ENCODE results near the gene EFNA3. TPM values are rescaled to one million over a fixed set of nuclear protein-coding genes. Genes with fewer than 3 reads are reported as not detected.

EFNA3 gene
- total RNA-seq, 1 experiment from 2014 or later = 20.4 TPM

- Histone ChIP-seq H3K79me2 (ENCODE audit: insufficient read depth, low read length) (no peaks in the 10 kb centered on the region; the same call in 1 of the 2 replicates), H3K9me2 (ENCODE audit: insufficient read depth) (no peaks in the 10 kb centered on the region), H3K36me3 (ENCODE audit: control insufficient read depth in 1 of 2, insufficient read depth in 2 of 2, low read length in 2 of 2) (no peaks in the 10 kb centered on the region), H3K27ac (ENCODE audit: low read depth, low read length) (peak overlapping the region; percentile 31; the same call in 1 of the 2 replicates), H3K4me2 (ENCODE audit: low read length) (peak overlapping the region; percentile 99), H4K20me1 (ENCODE audit: insufficient read depth) (no peaks in the 10 kb centered on the region), H3K9ac (ENCODE audit: low read length) (peak overlapping the region; percentile 81), H3K9me3 (ENCODE audit: control insufficient read depth in 1 of 2, insufficient read depth in 1 of 2, low read depth in 1 of 2, low read length in 2 of 2) (no peaks in the 10 kb centered on the region), H2AFZ (ENCODE audit: low read depth, low read length, poor library complexity, severe bottlenecking) (peak overlapping the region; percentile 45), H3K27me3 (ENCODE audit: insufficient read depth, low read length) (no peaks in the 10 kb centered on the region), H3K4me3 (replicated peaks in 1 of 2; ENCODE audit: low read depth in 1 of 2, low read length in 2 of 2) (peak overlapping the region; percentile 73 to 90), H3K4me1 (ENCODE audit: control insufficient read depth in 1 of 2, insufficient read depth in 2 of 2, low read length in 2 of 2) (peaks cover 28 to 58% of the 10 kb centered on the region in 2 experiments)
- BruUV-seq (replicated peaks) = no TSS peak
- TF ChIP-seq ZFX (IDR thresholded peaks at IDR 0.05) (0 out of 2 replicates have a peak, but pooled peaks have one; percentile 24), ELF1 (IDR thresholded peaks at IDR 0.05; ENCODE audit: borderline replicate concordance, low read depth) (no peak), JUND (IDR thresholded peaks at IDR 0.05) (no peak), FOSL1 (IDR thresholded peaks at IDR 0.05; ENCODE audit: low read depth) (no peak), EGR1 (IDR thresholded peaks at IDR 0.05; ENCODE audit: low read depth) (no peak), ZNF274 (IDR thresholded peaks at IDR 0.05; ENCODE audit: low read depth, low read length) (no peak)
- intact Hi-C loops (cut with micrococcal nuclease) = no loop called here
- peak; percentile 23 for ATAC-seq
- POLR2A ChIA-PET = interaction anchor here (0.7 to 1.1 kb wide), 2 partner anchors 11 to 61 kb away, joined by 3 read pairs; partner anchors contain the start of gene DPM3
- RAD21 ChIA-PET (ENCODE audit: low non-redundant PET in 1 of 2, low total read pairs in 2 of 2, uncharacterized antibody in 2 of 2, unreplicated experiment in 2 of 2) = interaction anchor here (0.7 to 1.5 kb wide), 2 partner anchors 15 to 350 kb away, joined by 3 to 4 read pairs; partner anchors contain the start of gene EFNA4 (in 1 of the 2)
- no peak for DNase-seq (ENCODE audit: low read depth, low spot score)
- CTCF ChIA-PET = interaction anchor here (0.8 to 1.8 kb wide), 7 partner anchors 12 to 94 kb away, joined by 3 to 8 read pairs (median 3); partner anchors contain the start of genes EFNA4 and KRTCAP2
Measured at GRCh38 chr1:155079210-155079486, 511 bp downstream of the EFNA3 start.

GRCh38 chr1:155079487-155080311 lies 1.1 kb downstream of the EFNA3 start:
- Histone ChIP-seq H3K4me2 (ENCODE audit: low read length) (peak overlapping the region; percentile 99), H3K27ac (ENCODE audit: low read depth, low read length) (peak overlapping the region; percentile 31; the same call in 1 of the 2 replicates), H2AFZ (ENCODE audit: low read depth, low read length, poor library complexity, severe bottlenecking) (no peak overlapping the region), H3K4me3 (replicated peaks in 1 of 2; ENCODE audit: low read depth in 1 of 2, low read length in 2 of 2) (peak overlapping the region; percentile 73 to 90), H3K9me2 (ENCODE audit: insufficient read depth) (no peaks in the 10 kb centered on the region), H3K9me3 (ENCODE audit: control insufficient read depth in 1 of 2, insufficient read depth in 1 of 2, low read depth in 1 of 2, low read length in 2 of 2) (no peaks in the 10 kb centered on the region), H3K4me1 (ENCODE audit: control insufficient read depth in 1 of 2, insufficient read depth in 2 of 2, low read length in 2 of 2) (peaks cover 32 to 64% of the 10 kb centered on the region in 2 experiments), H3K36me3 (ENCODE audit: control insufficient read depth in 1 of 2, insufficient read depth in 2 of 2, low read length in 2 of 2) (no peaks in the 10 kb centered on the region), H3K9ac (ENCODE audit: low read length) (peak overlapping the region; percentile 81), H3K79me2 (ENCODE audit: insufficient read depth, low read length) (no peaks in the 10 kb centered on the region; the same call in 1 of the 2 replicates), H4K20me1 (ENCODE audit: insufficient read depth) (no peaks in the 10 kb centered on the region), H3K27me3 (ENCODE audit: insufficient read depth, low read length) (no peaks in the 10 kb centered on the region)
- DNase-seq (ENCODE audit: low read depth, low spot score) (no peak), ATAC-seq (peak; percentile 5)
- ChIA-PET POLR2A (interaction anchor here (1.3 kb wide), 1 partner anchor 16 kb away, joined by 5 read pairs; the partner anchor contains the start of gene EFNA4), CTCF (interaction anchor here (1.2 to 1.8 kb wide), 4 partner anchors 27 to 93 kb away, joined by 3 to 8 read pairs (median 4); partner anchors contain the start of gene KRTCAP2), RAD21 (ENCODE audit: low non-redundant PET in 1 of 2, low total read pairs in 2 of 2, uncharacterized antibody in 2 of 2, unreplicated experiment in 2 of 2) (no interaction called here)
- BruUV-seq (replicated peaks) = no TSS peak
- intact Hi-C loops (cut with micrococcal nuclease) = loop anchor here (5.0 kb wide), 1 partner anchor 522 kb away; the partner anchor contains the start of gene UBE2Q1
- TF ChIP-seq FOSL1 (IDR thresholded peaks at IDR 0.05; ENCODE audit: low read depth) (no peak), SIN3A (IDR thresholded peaks at IDR 0.05; ENCODE audit: low read depth) (no peak), ZBTB33 (IDR thresholded peaks at IDR 0.05; ENCODE audit: extremely low read depth, insufficient replicate concordance, low read length) (no peak), EGR1 (IDR thresholded peaks at IDR 0.05; ENCODE audit: low read depth) (no peak), POLR2A (IDR thresholded peaks at IDR 0.05; ENCODE audit: borderline replicate concordance, extremely low read depth, insufficient read depth, insufficient read length) (no peak), JUND (IDR thresholded peaks at IDR 0.05) (no peak), MAX (IDR thresholded peaks at IDR 0.05) (no peak), CTCF (IDR thresholded peaks at IDR 0.05 in 2 of 3, conservative IDR thresholded peaks at IDR 0.05 in 1 of 3; ENCODE audit: borderline replicate concordance in 1 of 3, insufficient read depth in 1 of 3, low read depth in 2 of 3, low read length in 2 of 3) (no peak), EZH2 (IDR thresholded peaks at IDR 0.05) (no peak), EZH2phosphoT487 (IDR thresholded peaks at IDR 0.05; ENCODE audit: borderline replicate concordance) (no peak), CBX3 (IDR thresholded peaks at IDR 0.05; ENCODE audit: low read depth) (no peak)

Data from HCT116 (cell line).